Spleen (tissue), 7 donors: ENCODE measurements around the gene PALM3.

Experiments
- CTCF ChIP-seq, 11 experiments: fragments of 200-600 bp in 7 of 11; fragments of 450-650 bp in 4 of 11; sonication (generic) in 4 of 11; IDR thresholded peaks in 8 of 11; conservative IDR thresholded peaks in 3 of 11; 1 replicate in 7 of 11; 2 replicates in 4 of 11; pipeline versions ENCODE4 v1.4.0 to v1.8.0; 2016 to 2021; ENCODE audit warnings: antibody characterized with exemption in 11 of 11, inconsistent platforms in 4 of 11, mild to moderate bottlenecking in 1 of 11
- POLR2A ChIP-seq, 3 donors: fragments of 450-650 bp; IDR thresholded peaks; one replicate each; pipeline ENCODE4 v1.5.1; 2017; ENCODE audit warnings: antibody characterized with exemption in 3 of 3, mild to moderate bottlenecking in 1 of 3
- POLR2AphosphoS5 ChIP-seq, 3 donors: sonication (generic); formaldehyde crosslinking; IDR thresholded peaks; one replicate each; pipeline ENCODE4 v1.5.1; 2017; ENCODE audit warnings: antibody characterized with exemption in 3 of 3
- donor health status: DM: no; HTN: no; CAD: no; lungs with moderate emphysema.
- donor health status: DM: no; HTN: no; CAD: no.
- donor health status: DM: no; HTN: no; CAD: no.

- TF ChIP-seq CTCF (IDR thresholded peaks at IDR 0.05 in 8 of 11, conservative IDR thresholded peaks at IDR 0.05 in 3 of 11): no peak
- no peak for TF ChIP-seq POLR2A (IDR thresholded peaks at IDR 0.05)
- peak in 1 of 3 donors; percentile 40 for TF ChIP-seq POLR2AphosphoS5 (IDR thresholded peaks at IDR 0.05)
These were observed 8.6 kb upstream of the PALM3 start for GRCh38 chr19:14070268-14071050.
